Left hindlimb (tissue), 1 donor: ENCODE measurements around the gene CAPN3.
"Not testable (repeated sequence)": the region's sequence is repeated elsewhere in the genome, so short reads cannot be mapped to it uniquely, and the experiment has no call there.

Experiments used
- DNase-seq: peaks from one replicate; pipeline ENCODE4 v3.0.0-alpha.2; 2018

Gene CAPN3

GRCh38 chr15:42359249-42359648 lies at the start of gene CAPN3:
Gene CAPN3, plus strand, starts transcription at chr15:42359501. Its CDS starts 305 bp downstream, at chr15:42359806.
- DNase-seq, result no peak

- no peak for DNase-seq
Observed at GRCh38 chr15:42313463-42313862, 45.8 kb upstream of the CAPN3 start.

DNA sequence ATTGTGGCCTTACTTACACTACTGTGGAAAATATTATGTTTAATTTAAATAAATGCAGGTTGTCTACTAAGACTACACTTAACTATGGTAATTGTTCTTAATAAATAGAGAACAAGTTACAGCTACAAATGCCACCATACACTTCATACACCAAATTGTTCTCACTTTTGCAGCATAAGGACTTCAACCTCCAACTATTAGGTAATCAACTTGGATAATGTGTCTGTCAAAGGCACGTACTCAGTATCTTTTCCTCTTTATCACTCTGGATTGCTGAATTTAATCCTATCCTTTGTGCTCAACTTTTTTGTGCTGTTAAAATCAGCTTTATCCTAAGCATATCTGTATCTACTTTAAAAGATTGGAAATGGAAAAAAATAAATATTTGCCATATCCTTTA lies 44.5 kb upstream of the CAPN3 start:
- no peak for DNase-seq

GRCh38 chr15:42315521-42315920 lies 43.8 kb upstream of the CAPN3 start:
- DNase-seq, result no peak

DNA sequence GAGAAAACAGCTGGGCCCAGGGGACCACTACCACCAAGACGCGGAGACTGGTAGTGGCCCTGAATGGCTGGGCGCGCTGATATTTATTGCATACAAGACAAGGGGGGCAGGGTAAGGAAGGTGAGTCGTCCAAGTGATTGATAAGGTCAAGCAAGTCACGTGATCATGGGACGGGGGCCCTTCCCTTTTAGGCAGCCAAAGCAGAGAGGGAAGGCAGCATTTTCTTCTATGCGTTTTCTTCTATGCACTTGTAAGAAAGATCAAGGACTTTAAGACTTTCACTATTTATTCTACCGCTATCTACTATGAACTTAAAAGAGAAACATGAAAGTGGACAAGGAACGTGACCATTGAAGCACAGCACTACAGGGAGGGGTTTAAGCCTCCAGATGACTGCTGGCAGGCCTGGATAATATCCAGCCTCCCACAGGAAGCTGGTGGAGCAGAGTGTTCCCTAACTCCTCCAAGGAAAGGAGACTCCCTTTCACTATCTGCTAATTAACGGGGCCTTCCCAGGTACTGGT lies 43.0 kb upstream of the CAPN3 start:
- DNase-seq, result not testable (repeated sequence)

DNA sequence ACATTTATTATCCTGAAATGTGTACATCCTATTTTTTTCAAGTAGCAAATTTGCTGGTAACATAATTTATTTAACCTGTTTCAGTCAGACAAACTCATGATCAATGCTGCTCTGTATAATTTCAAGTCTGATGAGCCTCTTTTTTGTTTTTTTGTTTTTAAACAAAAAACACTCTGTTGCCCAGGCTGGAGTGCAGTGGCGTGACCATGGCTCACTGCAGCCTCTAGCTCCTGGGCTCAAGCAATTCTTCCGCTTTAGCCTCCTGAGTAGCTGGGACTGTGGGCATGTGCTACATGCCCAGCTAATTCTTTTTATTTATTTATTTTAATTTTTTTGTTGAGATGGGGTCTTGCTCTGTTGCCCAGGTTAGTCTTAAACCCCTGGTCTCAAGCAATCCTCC lies 40.1 kb upstream of the CAPN3 start:
- DNase-seq, result no peak

GRCh38 chr15:42324308-42324707 lies 35.0 kb upstream of the CAPN3 start:
- DNase-seq, result no peak

DNA sequence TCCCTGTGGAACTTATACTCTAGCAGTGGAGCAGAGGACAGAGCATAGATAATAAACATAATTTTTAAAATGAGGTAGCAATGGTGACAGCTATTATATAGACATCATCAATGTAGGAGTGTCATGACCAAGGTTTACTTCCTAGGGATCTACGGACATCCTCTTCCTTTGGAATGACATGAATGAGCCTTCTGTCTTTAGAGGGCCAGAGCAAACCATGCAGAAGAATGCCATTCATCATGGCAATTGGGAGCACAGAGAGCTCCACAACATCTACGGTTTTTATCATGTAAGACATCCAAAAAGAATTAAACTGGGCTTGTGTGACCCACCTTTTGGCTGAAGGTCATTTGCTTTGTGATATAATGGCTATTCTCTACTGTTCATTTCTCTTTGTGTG lies 30.1 kb upstream of the CAPN3 start:
- DNase-seq, result no peak

GRCh38 chr15:42329992-42330391 lies 29.3 kb upstream of the CAPN3 start:
- DNase-seq, result no peak

- DNase-seq, result no peak
Observed at GRCh38 chr15:42331235-42331634, 28.1 kb upstream of the CAPN3 start.

- no peak for DNase-seq
Observed at GRCh38 chr15:42332331-42332730, 27.0 kb upstream of the CAPN3 start.

GRCh38 chr15:42335074-42335473 lies 24.2 kb upstream of the CAPN3 start:
- no peak for DNase-seq

DNA sequence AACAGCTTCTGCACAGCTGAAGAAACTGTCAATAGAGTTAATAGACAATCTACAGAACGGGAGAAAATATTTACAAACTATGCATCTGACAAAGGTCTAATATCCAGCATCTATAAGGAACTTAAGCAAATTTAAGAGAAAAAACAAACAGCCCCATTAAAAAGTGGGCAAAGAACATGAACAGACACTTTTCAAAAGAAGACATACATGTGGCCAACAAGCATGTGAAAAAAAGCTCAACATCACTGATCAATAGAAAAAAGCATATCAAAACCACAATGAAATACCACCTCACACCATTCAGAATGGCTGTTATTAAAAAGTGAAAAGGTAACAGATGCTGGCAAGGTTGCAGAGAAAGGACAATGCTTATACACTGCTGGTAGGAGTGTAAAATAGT lies 22.7 kb upstream of the CAPN3 start:
- DNase-seq, result not testable (repeated sequence)

DNA sequence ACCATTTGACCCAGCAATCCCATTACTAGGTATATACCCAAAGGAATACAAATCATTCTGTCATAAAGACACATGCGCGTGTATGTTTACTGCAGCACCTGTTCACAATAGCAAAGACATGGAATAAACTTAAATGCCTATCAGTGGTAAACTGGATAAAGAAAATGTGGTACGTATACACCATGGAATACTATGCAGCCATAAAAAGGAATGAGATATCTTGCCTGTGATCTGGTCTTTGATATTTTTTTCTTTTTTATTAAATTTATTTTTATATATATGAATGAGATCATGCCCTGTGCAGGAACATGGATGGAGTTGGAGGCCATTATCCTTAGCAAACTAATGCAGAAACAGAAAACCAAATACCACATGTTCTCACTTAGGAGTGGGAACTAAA lies 22.2 kb upstream of the CAPN3 start:
- not testable (repeated sequence) for DNase-seq

DNA sequence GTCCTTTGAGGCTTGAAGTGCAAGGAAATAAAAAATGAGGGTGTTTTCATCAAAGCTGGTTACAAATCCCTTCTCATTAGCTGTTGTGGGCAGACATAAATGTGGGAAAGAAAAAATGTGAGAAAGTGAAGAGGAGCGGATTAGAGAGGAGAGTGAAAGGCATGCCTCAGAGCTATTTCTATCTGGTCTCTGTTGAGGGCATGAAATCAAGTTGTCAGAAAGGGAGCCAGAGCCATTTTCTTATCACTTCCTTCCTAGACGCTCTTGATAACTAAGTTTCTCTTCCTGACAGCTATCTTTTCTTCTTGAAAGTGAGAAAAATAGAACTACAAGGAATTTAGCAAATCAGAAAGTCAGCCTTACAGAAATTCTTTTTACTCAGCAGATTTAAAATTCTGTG lies 20.8 kb upstream of the CAPN3 start:
- DNase-seq, result no peak

- DNase-seq, result no peak
Observed at GRCh38 chr15:42343596-42344232, 15.6 kb upstream of the CAPN3 start.

GRCh38 chr15:42344763-42345162 lies 14.5 kb upstream of the CAPN3 start:
- DNase-seq, result no peak

GRCh38 chr15:42345504-42345903 lies 13.8 kb upstream of the CAPN3 start:
- DNase-seq, result no peak

GRCh38 chr15:42348083-42348482 lies 11.2 kb upstream of the CAPN3 start:
- DNase-seq, result no peak

DNA sequence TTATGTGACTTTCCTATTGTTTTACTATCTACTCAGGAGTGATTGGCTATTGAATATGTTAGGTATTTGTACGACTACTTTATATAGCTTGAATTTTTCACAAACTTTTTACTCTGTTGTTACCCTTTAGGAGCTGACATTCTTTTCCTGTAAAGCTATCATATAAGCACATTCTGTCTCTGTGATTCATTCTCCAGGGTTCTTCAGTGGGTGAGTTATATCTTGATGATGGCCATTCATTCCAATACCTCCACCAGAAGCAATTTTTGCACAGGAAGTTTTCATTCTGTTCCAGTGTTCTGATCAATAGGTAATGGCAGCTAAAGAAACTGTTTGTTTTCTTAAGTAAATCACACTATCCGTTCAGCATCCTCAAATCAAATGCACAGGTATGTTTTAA lies 10.1 kb upstream of the CAPN3 start:
- DNase-seq, result no peak

- no peak for DNase-seq
Observed at GRCh38 chr15:42352401-42352800, 6.9 kb upstream of the CAPN3 start.

DNA sequence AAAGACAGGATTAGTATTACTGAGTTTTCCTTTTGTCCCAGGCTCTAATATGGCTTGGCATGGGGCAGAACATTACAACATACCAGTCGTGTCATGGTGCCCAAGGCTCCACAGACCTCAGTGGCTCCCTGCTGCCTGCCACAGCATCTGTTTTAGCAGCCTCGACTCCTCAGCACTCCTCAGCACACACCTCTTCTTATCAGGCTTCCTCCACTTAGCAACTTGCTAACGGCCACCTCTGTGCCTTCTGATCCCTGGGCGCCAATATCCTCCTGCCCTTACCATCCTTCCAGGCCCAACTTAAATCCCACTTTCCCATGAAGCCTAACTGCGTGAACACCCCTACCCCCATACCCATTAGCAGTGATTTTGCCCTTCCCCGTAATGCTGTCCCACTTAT lies 6.2 kb upstream of the CAPN3 start:
- DNase-seq, result no peak

DNA sequence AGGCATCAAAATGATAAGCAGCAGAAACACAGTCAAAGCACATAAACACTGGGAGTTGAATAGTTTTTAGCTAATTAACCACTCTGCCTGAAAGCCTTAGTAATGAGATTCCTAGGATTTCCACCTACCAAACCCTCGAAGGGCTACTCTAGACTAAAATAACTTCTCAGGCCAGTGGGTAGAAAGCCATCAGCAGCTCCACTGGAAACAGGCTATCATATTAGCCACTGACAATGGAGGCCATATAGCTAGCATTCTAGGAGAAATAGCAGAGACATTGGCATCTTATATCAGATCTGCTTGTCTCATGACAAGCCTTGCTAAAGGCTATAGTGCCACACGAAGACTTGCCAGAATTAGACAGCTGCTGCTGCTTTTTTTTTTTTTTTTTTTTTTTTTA lies 4.5 kb upstream of the CAPN3 start:
- DNase-seq, result no peak

- no peak for DNase-seq
Observed at GRCh38 chr15:42355291-42355690, 4.0 kb upstream of the CAPN3 start.

DNA sequence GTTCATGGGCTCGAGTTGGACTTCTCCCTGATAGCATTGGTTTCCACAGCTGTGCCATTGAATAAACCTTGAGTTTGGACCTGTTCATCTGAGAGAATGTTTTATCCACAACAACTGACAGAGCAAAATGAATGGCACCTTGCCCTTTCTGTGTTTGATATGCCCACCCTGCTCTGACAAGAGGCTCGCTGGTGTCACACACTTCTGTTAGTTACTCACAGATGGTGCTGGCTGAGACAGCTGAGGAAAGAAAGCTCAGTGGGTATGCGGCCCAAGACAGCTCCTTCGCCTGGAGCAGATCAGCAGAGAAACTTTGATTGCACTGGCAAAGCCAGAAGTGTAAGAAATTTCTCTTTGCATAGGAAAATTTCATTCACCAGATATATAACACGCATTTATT lies 2.5 kb upstream of the CAPN3 start:
- no peak for DNase-seq
